GM12878 (cell line): ENCODE data around the gene DNAAF1. TPM values are rescaled to one million over a fixed set of nuclear protein-coding genes. Genes with fewer than 3 reads are reported as not detected.

ENCODE experiments used
- ATAC-seq: fragments of 200-7000 bp; cut with Tn5 transposase; 3 replicates; pipeline ENCODE4 v1.9.1; 2020; ENCODE audit warnings: mild to moderate bottlenecking, moderate library complexity
- BruUV-seq: library from RNA; stranded (reverse); fragments of 400-500 nt; replicated peaks from 2 replicates; lab custom pipeline; 2021; lab: Mats Ljungman, UMichigan
- CTCF ChIA-PET: fragments of 300-600 bp; sonication (Branson Sonifier 250); formaldehyde crosslinking; extraction: SDS; loops from one replicate; lab custom pipeline; 2021; ENCODE audit warnings: inconsistent platforms; lab: Yijun Ruan, JAX
- POLR2A ChIA-PET: fragments of 350-600 bp; formaldehyde crosslinking; extraction: SDS; loops from one replicate; lab custom pipeline; 2021; ENCODE audit warnings: inconsistent platforms; lab: Charles Lee
- RAD21 ChIA-PET: fragments of 300-600 bp; sonication (Branson Sonifier 250); formaldehyde crosslinking; loops from one replicate; lab custom pipeline; 2023; ENCODE audit warnings: antibody characterized with exemption; ENCODE audit not compliant: unreplicated experiment; lab: Charles Lee
- SMC1A ChIA-PET: fragments of 300-600 bp; sonication (Branson Sonifier 250); formaldehyde crosslinking; loops from one replicate; lab custom pipeline; 2023; ENCODE audit not compliant: unreplicated experiment, uncharacterized antibody; lab: Charles Lee
- DNase-seq: peaks from one replicate; pipeline ENCODE4 v3.0.0-alpha.2; 2011; ENCODE audit warnings: low read depth, low spot score
- FAIRE-seq: peaks from 3 replicates; lab custom pipeline; 2011; peaks lifted over from hg19 to GRCh38; lab: Jason Lieb, UNC
- H2AFZ ChIP-seq: 2 replicates; pipeline ENCODE4 v1.6.0; 2011; ENCODE audit warnings: low read depth, low read length, control low read depth; ENCODE audit not compliant: control insufficient read depth
- H3K27ac ChIP-seq: 2 replicates; pipeline ENCODE4 v1.5.1; 2011; ENCODE audit warnings: control low read depth; ENCODE audit not compliant: control insufficient read depth, insufficient read depth
- H3K27me3 ChIP-seq, 2 experiments: replicated peaks in 1 of 2; 2 replicates each; pipeline versions ENCODE4 v1.6.0 to v1.6.1; 2011; ENCODE audit warnings: low read length in 1 of 2; ENCODE audit not compliant: control insufficient read depth in 2 of 2, insufficient read depth in 2 of 2
- H3K36me3 ChIP-seq, 2 experiments: 2 replicates each; pipeline ENCODE4 v1.5.1; 2011; ENCODE audit warnings: low read length in 1 of 2; ENCODE audit not compliant: control insufficient read depth in 2 of 2, insufficient read depth in 2 of 2
- H3K4me1 ChIP-seq: 2 replicates; pipeline ENCODE4 v1.6.1; 2011; ENCODE audit warnings: mild to moderate bottlenecking, low read length, moderate library complexity, mixed read lengths; ENCODE audit not compliant: control insufficient read depth, insufficient read depth
- H3K4me2 ChIP-seq: 2 replicates; pipeline ENCODE4 v1.6.0; 2011; ENCODE audit warnings: control low read depth; ENCODE audit not compliant: control insufficient read depth, insufficient read depth
- H3K4me3 ChIP-seq: fragments of 200-600 bp; sonication (generic); 2 replicates; pipeline ENCODE4 v1.5.1; 2016
- H3K79me2 ChIP-seq: 2 replicates; pipeline ENCODE4 v1.6.0; 2011; ENCODE audit warnings: low read length; ENCODE audit not compliant: control insufficient read depth, insufficient read depth
- H3K9ac ChIP-seq: 2 replicates; pipeline ENCODE4 v1.8.0; 2011; ENCODE audit warnings: low read length, control low read depth, mixed read lengths; ENCODE audit not compliant: control insufficient read depth, insufficient read depth
- H3K9me3 ChIP-seq: replicated peaks from 3 replicates; pipeline ENCODE4 v1.5.1; 2011; ENCODE audit warnings: mild to moderate bottlenecking, low read length; ENCODE audit not compliant: control insufficient read depth, insufficient read depth
- H4K20me1 ChIP-seq: 2 replicates; pipeline ENCODE4 v1.6.0; 2011; ENCODE audit not compliant: control insufficient read depth, insufficient read depth
- ASH2L ChIP-seq: fragments of 300-600, 200-600 bp; sonication (generic); IDR thresholded peaks from 2 replicates; pipeline ENCODE4 v1.6.1; 2017; ENCODE audit warnings: low read depth, mild to moderate bottlenecking, borderline replicate concordance
- CTCF ChIP-seq, 3 experiments: IDR thresholded peaks in 2 of 3; conservative IDR thresholded peaks in 1 of 3; 2 replicates each; pipeline ENCODE4 v1.5.1; 2011; ENCODE audit warnings: low read depth in 3 of 3, low read length in 3 of 3, mild to moderate bottlenecking in 3 of 3, control low read depth in 2 of 3, moderate library complexity in 2 of 3, inconsistent platforms in 1 of 3, mixed read lengths in 1 of 3; ENCODE audit not compliant: control insufficient read depth in 2 of 3, insufficient read depth in 1 of 3; ENCODE audit errors: extremely low read depth in 1 of 3
- NFIC ChIP-seq: IDR thresholded peaks from 2 replicates; pipeline ENCODE4 v1.6.1; 2012; ENCODE audit warnings: low read depth, mild to moderate bottlenecking, inconsistent platforms, low read length, moderate library complexity
- ZBTB11 ChIP-seq: fragments of 450-650 bp; formaldehyde crosslinking; IDR thresholded peaks from 2 replicates; pipeline ENCODE4 v1.5.0; 2022; ENCODE audit warnings: mild to moderate bottlenecking, missing genetic modification characterization
- WGBS: methylation state at CpG from one replicate; pipeline ENCODE4 v1.1.6; 2016; ENCODE audit warnings: low lambda C conversion rate; ENCODE audit not compliant: insufficient replicate concordance, insufficient coverage; ENCODE audit errors: missing lambda C conversion rate; 5-methylcytosine and 5-hydroxymethylcytosine counted together
- in situ Hi-C: fragments of 300-500 bp; cut with MboI; formaldehyde crosslinking; loops from 9 replicates; pipeline ENCODE4 v1.14.3; 2018; ENCODE audit warnings: mixed read lengths
- intact Hi-C: fragments of 100-400 bp; cut with micrococcal nuclease; formaldehyde crosslinking; loops from one replicate; pipeline ENCODE4 v1.14.2; 2022; ENCODE audit not compliant: unreplicated experiment
- polyA plus RNA-seq, 11 experiments: library from polyadenylated mRNA; depleted of rRNA in 4 of 11; unstranded in 6 of 11; stranded (reverse) in 5 of 11; fragments of >200 nt; fragmentation: Nextera tagmentation in 4 of 11; fragmentation: Illumina TruSeq in 1 of 11; extraction: Ambion mirVana in 4 of 11; extraction: Trizol in 1 of 11; gene quantifications; 1 replicate in 1 of 11; 2 replicates in 10 of 11; pipeline versions ENCODE4 v1.2.1 to v1.2.3, GENCODE V29; 2011 to 2016; ENCODE audit warnings: inconsistent platforms in 2 of 11, missing spikeins in 2 of 11, low read depth in 1 of 11
- total RNA-seq, 4 experiments: library from RNA; depleted of rRNA in 3 of 4; stranded (reverse); fragments of >200 nt in 3 of 4; fragmentation: Illumina TruSeq in 1 of 4; extraction: Trizol in 1 of 4; gene quantifications; 2 replicates each; pipeline versions ENCODE4 v1.2.1 to v1.2.3, GENCODE V29; 2013 to 2021

DNAAF1 gene
- total and polyA plus RNA-seq, 10 of the 15 experiments (the other 5 are each of a cell fraction or from before 2014, with no cell fraction given): 0.02 to 0.76 (median 0.08) TPM; not detected in 6

DNA sequence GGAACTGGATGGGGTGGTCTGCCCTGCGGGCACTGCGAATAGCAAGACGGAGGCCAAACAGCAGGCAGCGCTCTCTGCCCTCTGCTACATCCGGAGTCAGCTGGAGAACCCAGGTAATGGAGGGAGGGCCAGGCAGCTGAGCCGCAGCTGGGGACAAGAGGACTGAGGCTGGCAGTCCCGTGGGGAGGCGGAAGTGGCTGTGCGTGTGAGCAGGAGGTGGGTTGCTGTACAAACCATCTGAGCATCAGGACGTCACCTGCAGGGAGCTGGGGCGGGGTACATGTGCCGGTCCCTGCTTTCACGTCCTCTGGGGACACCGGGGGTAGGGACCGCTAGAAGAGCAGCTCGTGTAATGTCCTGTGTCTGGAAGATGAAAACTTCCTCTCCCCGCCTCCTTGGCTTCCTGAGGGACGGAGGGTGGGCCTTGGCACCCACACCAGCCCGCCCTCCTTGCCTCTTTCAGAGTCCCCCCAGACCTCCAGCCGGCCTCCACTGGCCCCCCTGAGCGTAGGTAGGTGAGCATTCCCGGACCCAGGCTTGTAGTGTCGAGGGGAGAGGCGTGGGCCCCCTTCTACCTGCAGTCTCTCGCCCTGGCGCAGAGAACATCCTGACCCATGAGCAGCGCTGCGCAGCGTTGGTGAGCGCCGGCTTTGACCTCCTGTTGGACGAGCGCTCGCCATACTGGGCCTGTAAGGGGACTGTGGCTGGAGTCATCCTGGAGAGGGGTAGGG, 49.5 kb downstream of the DNAAF1 start:
- Histone ChIP-seq H3K9me3 (no peaks in the 10 kb centered on the region), H3K9ac (no peak overlapping the region), H3K4me2 (peak overlapping the region; percentile 28; the same call in 1 of the 2 replicates), H3K4me3 (no peak overlapping the region), H4K20me1 (no peaks in the 10 kb centered on the region), H3K27me3 (no peaks in the 10 kb centered on the region), H3K4me1 (no peaks in the 10 kb centered on the region), H2AFZ (peak overlapping the region; percentile 28; the same call in 1 of the 2 replicates), H3K27ac (no peak overlapping the region), H3K36me3 (no peaks in the 10 kb centered on the region), H3K79me2 (no peaks in the 10 kb centered on the region)
- SMC1A ChIA-PET: no interaction called here
- CTCF ChIA-PET: interaction anchor here (1.6 kb wide), 1 partner anchor 8 kb away, joined by 5 read pairs; the partner anchor contains the start of gene TAF1C
- POLR2A ChIA-PET: no interaction called here
- whole genome bisulfite sequencing: 49% methylated on average over 34 of the region's 34 CpGs
- TF ChIP-seq NFIC (no peak), ZBTB11 (no peak), ASH2L (no peak), CTCF (IDR thresholded peaks at IDR 0.05 in 2 of 3, conservative IDR thresholded peaks at IDR 0.05 in 1 of 3; ENCODE audit: control insufficient read depth in 2 of 3, extremely low read depth in 1 of 3, insufficient read depth in 1 of 3, low read depth in 3 of 3, low read length in 3 of 3) (0 out of 6 replicates have a peak, but pooled peaks of 1 of the 3 experiments have one; percentile 5)
- peak; percentile 47 for ATAC-seq
- in situ Hi-C loops (no loop called here), intact Hi-C loops (no loop called here)
- no peak for DNase-seq
- RAD21 ChIA-PET: no interaction called here
- no TSS peak for BruUV-seq
- no peak for FAIRE-seq
